Measurements from ENCODE around the gene NR2F6.

DNA sequence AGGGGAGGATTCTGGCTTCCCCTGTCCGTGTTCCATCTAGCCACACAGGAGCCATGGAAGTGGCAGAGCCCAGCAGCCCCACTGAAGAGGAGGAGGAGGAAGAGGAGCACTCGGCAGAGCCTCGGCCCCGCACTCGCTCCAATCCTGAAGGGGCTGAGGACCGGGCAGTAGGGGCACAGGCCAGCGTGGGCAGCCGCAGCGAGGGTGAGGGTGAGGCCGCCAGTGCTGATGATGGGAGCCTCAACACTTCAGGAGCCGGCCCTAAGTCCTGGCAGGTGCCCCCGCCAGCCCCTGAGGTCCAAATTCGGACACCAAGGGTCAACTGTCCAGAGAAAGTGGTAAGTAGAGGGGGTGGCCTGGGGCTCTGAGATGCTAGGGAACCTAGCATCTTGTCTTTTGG is 23.0 kb upstream of the NR2F6 start:
- TF ChIP-seq POLR2A (IDR thresholded peaks at IDR 0.05; ENCODE audit: low read depth, low read length) (no peak), TAF1 (IDR thresholded peaks at IDR 0.05; ENCODE audit: low read depth, low read length) (no peak), POLR2AphosphoS5 (IDR thresholded peaks at IDR 0.05; ENCODE audit: low read depth, low read length) (no peak), SPI1 (IDR thresholded peaks at IDR 0.05; ENCODE audit: low read depth, low read length) (no peak)
